ENCODE data around the gene ALG6. TPM values are rescaled to one million over a fixed set of nuclear protein-coding genes. Genes with fewer than 3 reads are reported as not detected.
"Not testable (repeated sequence)": the region's sequence is repeated elsewhere in the genome, so short reads cannot be mapped to it uniquely, and the experiment has no call there.

The ALG6 gene
- total RNA-seq, 2 experiments from 2014 or later: 23.0 to 24.0 TPM

DNA sequence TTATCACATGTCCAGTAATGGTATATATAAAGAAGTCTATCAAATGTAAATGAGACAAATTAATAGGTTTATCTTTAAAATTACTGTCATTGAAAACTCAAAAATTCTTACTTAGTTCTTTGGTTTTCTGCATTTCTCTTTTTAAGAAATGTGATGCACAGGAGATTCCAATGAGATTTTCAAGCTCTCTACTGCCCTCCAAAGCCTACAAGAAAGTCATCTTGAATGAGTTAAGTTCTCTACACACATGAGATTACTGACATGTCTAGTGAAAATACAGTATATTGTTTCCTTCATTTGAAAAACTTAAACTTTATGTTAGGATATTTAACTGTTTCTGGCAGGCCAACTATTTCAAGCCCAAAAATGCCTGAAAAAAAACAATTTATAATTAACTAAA, 86.8 kb downstream of the ALG6 start:
- Mint-ChIP-seq H3K4me1 (no peaks in the 10 kb centered on the region), H3K27me3 (no peaks in the 10 kb centered on the region), H3K9me3 (ENCODE audit: low read depth) (no peaks in the 10 kb centered on the region), H3K27ac (no peak overlapping the region), H3K4me3 (no peak overlapping the region), H3K36me3 (peaks cover 7% of the 10 kb centered on the region)
- ATAC-seq (no peak), DNase-seq (no peak)
- CTCF ChIA-PET: interaction anchor here (1.5 kb wide), 1 partner anchor 10 kb away, joined by 3 read pairs; no protein-coding TSS in a partner anchor

DNA sequence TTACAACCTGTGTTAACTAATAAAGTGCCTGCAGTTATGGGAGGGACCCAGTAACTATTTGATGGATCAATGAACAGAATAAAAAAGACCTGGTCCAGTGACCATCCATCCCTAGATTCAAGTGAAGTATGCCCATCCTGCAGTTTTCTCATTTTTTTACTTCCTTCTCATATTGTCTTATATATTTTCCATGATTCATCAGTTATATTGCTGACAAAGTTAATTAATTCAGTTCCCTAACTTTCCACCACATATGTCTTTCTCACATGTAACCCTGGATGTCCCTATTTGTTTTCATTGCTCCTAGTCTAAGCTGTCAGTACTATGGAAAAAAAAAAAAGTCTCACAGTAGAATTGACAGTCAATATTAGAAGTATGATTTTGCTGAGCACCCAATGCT, 91.3 kb downstream of the ALG6 start:
- DNase-seq (no peak), ATAC-seq (no peak)
- peaks cover 8% of the 10 kb centered on the region for H3K9me3 Mint-ChIP-seq (ENCODE audit: low read depth)
- H3K27ac Mint-ChIP-seq: no peak overlapping the region
- H3K27me3 Mint-ChIP-seq: no peaks in the 10 kb centered on the region
- CTCF ChIA-PET: no interaction called here
- H3K4me1 Mint-ChIP-seq: peaks cover 4% of the 10 kb centered on the region
- peaks cover 31% of the 10 kb centered on the region for H3K36me3 Mint-ChIP-seq
- H3K4me3 Mint-ChIP-seq: no peak overlapping the region

DNA sequence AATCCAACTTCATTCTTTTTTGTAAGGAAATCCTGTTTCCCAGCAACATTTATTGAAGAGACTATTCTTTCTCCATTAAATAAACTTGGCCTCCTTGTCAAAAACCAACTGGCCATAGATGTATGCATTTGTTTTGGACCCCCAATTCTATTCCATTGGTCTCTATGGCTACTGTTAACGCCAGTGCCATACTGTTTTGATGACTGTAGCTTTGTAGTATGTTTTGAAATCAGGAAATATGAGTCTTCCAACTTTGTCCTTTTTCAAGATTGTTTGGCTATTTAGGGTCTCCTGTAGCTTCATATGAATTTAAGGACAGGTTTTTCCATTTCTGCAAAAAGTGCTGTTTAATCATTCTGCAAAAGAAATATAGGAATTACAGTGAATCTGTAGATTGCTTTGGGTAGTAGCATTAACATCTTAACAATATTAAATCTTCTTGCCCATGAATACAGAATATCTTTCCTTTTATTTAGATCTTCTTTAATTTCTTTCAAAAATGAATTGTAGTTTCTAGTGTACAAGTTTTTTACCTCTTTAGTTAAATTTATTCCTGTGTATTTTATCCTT, 94.3 kb downstream of the ALG6 start:
- Mint-ChIP-seq H3K27me3 (no peaks in the 10 kb centered on the region), H3K4me1 (peaks cover 4% of the 10 kb centered on the region), H3K27ac (no peak overlapping the region), H3K36me3 (peaks cover 36% of the 10 kb centered on the region), H3K4me3 (no peak overlapping the region), H3K9me3 (ENCODE audit: low read depth) (peaks cover 8% of the 10 kb centered on the region)
- DNase-seq (no peak), ATAC-seq (no peak)
- CTCF ChIA-PET: no interaction called here

DNA sequence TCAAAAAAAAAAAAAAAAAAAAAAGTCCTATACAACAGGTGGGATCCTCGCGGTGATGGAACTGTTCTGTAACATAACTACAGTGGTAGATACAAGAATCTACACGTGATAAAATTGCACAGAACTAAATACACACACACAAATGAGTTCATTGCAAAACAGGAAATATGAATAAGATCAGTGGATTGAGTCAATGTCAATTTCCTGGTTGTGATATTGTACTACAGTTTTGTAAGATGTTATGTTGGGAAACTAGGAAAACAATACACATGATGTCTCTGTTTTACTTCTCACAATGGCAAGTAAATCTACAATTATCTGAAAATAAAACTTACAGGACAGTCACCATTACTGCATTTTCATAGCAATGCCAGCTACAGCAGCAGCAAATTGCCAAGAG, 95.8 kb downstream of the ALG6 start:
- CTCF ChIA-PET: no interaction called here
- ATAC-seq: no peak

DNA sequence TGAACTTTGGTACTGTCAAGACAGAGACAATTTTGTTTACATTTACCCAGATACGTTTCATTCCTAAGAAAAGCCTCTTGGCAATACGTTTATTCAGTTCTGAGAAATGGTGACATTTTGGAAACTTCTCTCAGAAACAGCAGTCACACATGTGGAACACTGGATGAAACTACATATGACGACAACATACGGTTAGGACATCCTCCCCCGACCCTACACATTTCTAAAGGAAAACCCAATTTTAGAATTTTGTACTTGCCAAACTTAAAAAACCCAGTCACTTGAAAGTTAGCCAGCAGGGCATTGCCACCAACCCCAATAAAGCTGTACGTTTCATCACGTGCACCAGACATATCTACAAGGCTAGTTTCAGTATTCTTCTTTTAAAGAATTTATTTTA, 98.8 kb downstream of the ALG6 start:
- Mint-ChIP-seq H3K4me3 (no peak overlapping the region), H3K27ac (no peak overlapping the region), H3K4me1 (peaks cover 4% of the 10 kb centered on the region), H3K9me3 (ENCODE audit: low read depth) (peaks cover 8% of the 10 kb centered on the region), H3K36me3 (peaks cover 32% of the 10 kb centered on the region), H3K27me3 (no peaks in the 10 kb centered on the region)
- ATAC-seq (no peak), DNase-seq (no peak)
- CTCF ChIA-PET: no interaction called here

More for the DNA sequence above, 95.8 kb downstream of the ALG6 start:
- H3K27me3 Mint-ChIP-seq: no peaks in the 10 kb centered on the region
- H3K4me3 Mint-ChIP-seq: no peak overlapping the region
- H3K9me3 Mint-ChIP-seq (ENCODE audit: low read depth): peaks cover 8% of the 10 kb centered on the region
- H3K27ac Mint-ChIP-seq: no peak overlapping the region
- peaks cover 4% of the 10 kb centered on the region for H3K4me1 Mint-ChIP-seq
- no peak for DNase-seq
- H3K36me3 Mint-ChIP-seq: peaks cover 35% of the 10 kb centered on the region

DNA sequence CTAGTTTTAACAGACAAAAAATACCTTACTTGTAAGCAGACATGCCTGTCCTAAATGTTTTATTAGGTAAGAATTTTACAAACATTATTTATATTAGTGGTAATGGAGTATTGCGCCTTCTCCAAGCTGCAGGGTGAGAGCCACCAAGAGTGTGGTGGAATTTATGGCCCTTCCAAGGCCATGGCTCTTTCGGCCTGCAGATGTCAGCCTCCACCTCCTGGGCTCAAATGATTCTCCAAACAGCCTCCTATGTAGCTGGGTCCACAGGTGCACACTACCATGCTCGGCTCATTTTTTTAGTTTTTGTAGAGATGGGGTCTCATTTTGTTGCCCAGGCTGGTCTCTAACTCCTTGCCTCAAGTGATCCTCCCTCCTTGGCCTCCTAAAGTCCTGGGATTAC, 99.3 kb downstream of the ALG6 start:
- Mint-ChIP-seq H3K27me3 (no peaks in the 10 kb centered on the region), H3K9me3 (ENCODE audit: low read depth) (peaks cover 6% of the 10 kb centered on the region), H3K4me1 (peaks cover 4% of the 10 kb centered on the region), H3K4me3 (no peak overlapping the region), H3K27ac (no peak overlapping the region), H3K36me3 (peaks cover 28% of the 10 kb centered on the region)
- ATAC-seq: no peak
- CTCF ChIA-PET: no interaction called here
- no peak for DNase-seq

DNA sequence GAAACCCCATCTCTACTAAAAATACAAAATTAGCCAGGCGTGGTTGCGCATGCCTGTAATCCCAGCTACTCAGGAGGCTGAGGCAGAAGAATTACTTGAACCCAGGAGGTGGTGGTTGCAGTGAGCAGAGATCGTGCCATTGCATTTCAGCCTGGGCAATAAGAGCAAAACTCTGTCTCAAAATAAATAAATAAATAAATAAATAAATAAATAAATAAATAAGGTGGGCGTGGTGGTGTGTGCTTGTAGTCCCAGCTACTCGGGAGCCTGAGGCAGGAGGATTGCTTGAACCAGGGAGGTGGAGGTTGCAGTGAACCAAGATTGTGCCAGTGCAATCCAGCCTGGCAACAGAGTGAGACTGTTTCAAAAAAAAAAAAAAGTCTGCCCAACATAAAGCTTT, 101.3 kb downstream of the ALG6 start:
- H3K4me1 Mint-ChIP-seq; H3K27ac Mint-ChIP-seq; H3K27me3 Mint-ChIP-seq; H3K9me3 Mint-ChIP-seq (ENCODE audit: low read depth); H3K4me3 Mint-ChIP-seq; DNase-seq; CTCF ChIA-PET; ATAC-seq: not testable (repeated sequence)
- H3K36me3 Mint-ChIP-seq: peaks cover 24% of the 10 kb centered on the region

DNA sequence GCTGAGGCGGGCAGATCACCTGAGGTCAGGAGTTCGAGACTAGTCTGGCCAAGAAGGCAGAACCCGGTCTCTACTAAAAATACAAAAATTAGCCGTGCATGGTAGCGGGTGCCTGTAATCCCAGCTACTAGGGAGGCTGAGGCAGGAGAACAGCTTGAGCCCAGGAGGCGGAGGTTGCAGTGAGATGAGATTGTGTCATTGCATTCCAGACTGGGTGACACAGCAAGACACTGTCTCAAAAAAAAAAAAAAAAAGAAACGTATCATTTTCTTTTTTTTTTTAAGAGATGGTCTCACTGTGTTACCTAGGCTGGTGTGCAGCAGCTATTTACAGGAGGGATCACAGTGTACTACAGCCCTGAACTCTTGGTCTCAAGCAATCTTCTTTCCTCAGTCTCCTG, 108.3 kb downstream of the ALG6 start:
- ATAC-seq (no peak), DNase-seq (no peak)
- Mint-ChIP-seq H3K9me3 (ENCODE audit: low read depth) (no peaks in the 10 kb centered on the region), H3K4me1 (no peaks in the 10 kb centered on the region), H3K27ac (no peak overlapping the region), H3K27me3 (no peaks in the 10 kb centered on the region), H3K36me3 (peaks cover 27% of the 10 kb centered on the region), H3K4me3 (no peak overlapping the region)
- CTCF ChIA-PET: no interaction called here

DNA sequence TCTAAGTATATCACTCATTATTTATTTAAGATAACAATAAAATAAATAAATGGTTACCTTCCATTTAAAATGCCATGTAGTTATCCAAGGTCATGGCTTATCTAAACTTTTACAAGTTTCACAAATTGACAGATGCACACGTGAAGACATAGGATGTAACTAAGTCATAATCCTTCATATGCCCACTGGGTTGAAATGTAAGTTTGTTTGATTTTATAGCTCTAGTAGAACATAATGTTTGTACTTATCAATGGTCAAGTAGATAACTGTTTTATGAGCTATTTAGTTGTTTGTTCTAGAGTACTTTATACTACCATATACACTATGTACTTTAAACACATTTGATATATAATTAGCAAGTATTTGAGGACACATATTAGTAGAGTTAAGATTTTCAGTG, 112.6 kb downstream of the ALG6 start:
- no peaks in the 10 kb centered on the region for H3K4me1 Mint-ChIP-seq
- DNase-seq: no peak
- no peaks in the 10 kb centered on the region for H3K9me3 Mint-ChIP-seq (ENCODE audit: low read depth)
- peaks cover 17% of the 10 kb centered on the region for H3K36me3 Mint-ChIP-seq
- ATAC-seq: no peak
- H3K27ac Mint-ChIP-seq: no peak overlapping the region
- CTCF ChIA-PET: no interaction called here
- no peak overlapping the region for H3K4me3 Mint-ChIP-seq
- no peaks in the 10 kb centered on the region for H3K27me3 Mint-ChIP-seq

DNA sequence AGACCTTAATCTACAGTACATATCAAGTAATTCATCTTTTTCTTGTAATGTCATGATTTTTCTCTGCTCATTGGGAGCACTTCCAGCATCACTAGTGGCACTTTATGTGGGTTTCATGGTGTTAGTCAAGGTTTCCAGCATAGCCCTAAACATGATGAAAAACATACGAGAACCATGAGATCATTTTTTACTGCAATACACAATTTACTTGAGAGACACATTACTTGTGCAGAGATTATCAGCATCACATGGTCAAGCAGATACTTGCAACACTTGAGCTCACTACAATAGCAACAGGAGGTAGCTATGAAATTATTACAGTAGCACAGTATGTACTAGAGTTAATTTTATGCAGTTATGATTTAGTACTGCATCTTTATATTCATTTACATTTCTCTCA, 119.2 kb downstream of the ALG6 start:
- H3K4me3 Mint-ChIP-seq: no peak overlapping the region
- CTCF ChIA-PET: no interaction called here
- H3K27ac Mint-ChIP-seq: no peak overlapping the region

DNA sequence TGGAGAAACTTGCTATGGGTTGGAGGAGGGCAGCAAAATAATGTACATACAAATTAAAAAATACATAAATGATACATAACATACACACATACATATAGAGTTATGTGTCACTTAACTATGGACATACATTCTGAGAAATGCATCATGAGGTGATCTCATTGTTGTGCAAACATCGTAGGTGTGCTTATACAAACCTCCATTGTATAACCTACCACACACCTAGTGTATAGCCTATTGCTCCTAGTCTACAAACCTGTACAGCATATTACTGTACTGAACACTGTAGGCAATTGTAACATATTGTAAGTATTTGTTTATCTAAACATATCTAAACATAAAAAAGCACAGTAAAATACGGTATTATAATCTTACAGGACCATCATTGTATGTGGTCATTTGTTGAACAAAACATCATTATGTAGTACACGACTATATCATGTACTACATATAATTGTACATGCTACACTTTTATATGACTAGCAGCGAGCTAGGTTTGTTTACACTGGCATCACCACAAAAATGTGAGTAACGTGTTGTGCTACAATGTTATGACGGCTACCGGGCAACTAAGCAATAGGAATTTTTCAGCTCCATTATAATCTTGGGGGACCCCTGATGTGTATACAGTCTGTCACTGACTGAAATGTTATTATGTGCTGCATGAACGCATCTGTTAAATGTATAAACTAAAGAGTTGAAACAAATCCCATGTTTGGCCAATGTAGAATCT, 120.1 kb downstream of the ALG6 start:
- ATAC-seq (no peak), DNase-seq (no peak)
- Mint-ChIP-seq H3K4me1 (no peaks in the 10 kb centered on the region), H3K27ac (no peak overlapping the region), H3K9me3 (ENCODE audit: low read depth) (no peaks in the 10 kb centered on the region), H3K36me3 (peaks cover 13% of the 10 kb centered on the region), H3K27me3 (no peaks in the 10 kb centered on the region), H3K4me3 (no peak overlapping the region)
- CTCF ChIA-PET: no interaction called here

More for the DNA sequence above, 119.2 kb downstream of the ALG6 start:
- DNase-seq (no peak), ATAC-seq (no peak)
- no peaks in the 10 kb centered on the region for H3K9me3 Mint-ChIP-seq (ENCODE audit: low read depth)
- peaks cover 13% of the 10 kb centered on the region for H3K36me3 Mint-ChIP-seq
- no peaks in the 10 kb centered on the region for H3K4me1 Mint-ChIP-seq
- no peaks in the 10 kb centered on the region for H3K27me3 Mint-ChIP-seq

Small RNA genes within 50 kb of the gene (microRNA-seq; reads per million reads assigned to microRNA genes)
- not detected for gene MIR6068

Other genes starting within 250 kb of the ALG6 start
- gene FOXD3, start 45.1 kb upstream of the ALG6 start, total RNA-seq: not detected
- 10 to 100 TPM; 50.0 to 57.1 TPM for gene ITGB3BP, start 155.6 kb downstream of the ALG6 start, total RNA-seq
- 1 to 10 TPM; 5.4 to 6.3 TPM for gene EFCAB7, start 155.9 kb downstream of the ALG6 start, total RNA-seq
- 10 to 100 TPM; 31.5 to 32.8 TPM for gene PGM1, start 225.8 kb downstream of the ALG6 start, total RNA-seq